Parathyroid adenoma (tissue), 2 donors: ENCODE measurements around the gene SLN.

Experiments used
- H2AFZ ChIP-seq: fragments of 300-600 bp; sonication (generic); one replicate; pipeline ENCODE4 v1.7.0; 2017; ENCODE audit warnings: antibody characterized with exemption, mild to moderate bottlenecking
- H3K27ac ChIP-seq: fragments of 300-600 bp; sonication (generic); one replicate; pipeline ENCODE4 v1.7.0; 2017
- H3K27me3 ChIP-seq: fragments of 300-600 bp; sonication (generic); one replicate; pipeline ENCODE4 v1.7.0; 2017; ENCODE audit warnings: low read length; ENCODE audit not compliant: control insufficient read depth, insufficient read depth
- H3K36me3 ChIP-seq: fragments of 300-600 bp; sonication (generic); one replicate; pipeline ENCODE4 v1.7.0; 2017; ENCODE audit warnings: low read length; ENCODE audit not compliant: control insufficient read depth, insufficient read depth
- H3K4me1 ChIP-seq: fragments of 300-600 bp; sonication (generic); one replicate; pipeline ENCODE4 v1.7.0; 2017; ENCODE audit warnings: control low read depth
- H3K4me2 ChIP-seq: fragments of 300-600 bp; sonication (generic); one replicate; pipeline ENCODE4 v1.7.0; 2017; ENCODE audit warnings: low read length
- H3K4me3 ChIP-seq: fragments of 300-600 bp; sonication (generic); one replicate; pipeline ENCODE4 v1.7.0; 2017; ENCODE audit warnings: low read depth, low read length
- H3K79me2 ChIP-seq: fragments of 300-600 bp; sonication (generic); one replicate; pipeline ENCODE4 v1.7.0; 2017; ENCODE audit warnings: control low read depth
- H3K9ac ChIP-seq: fragments of 300-600 bp; sonication (generic); one replicate; pipeline ENCODE4 v1.7.0; 2017; ENCODE audit warnings: mild to moderate bottlenecking
- H3K9me3 ChIP-seq: fragments of 300-600 bp; sonication (generic); one replicate; pipeline ENCODE4 v1.7.0; 2017; ENCODE audit warnings: low read length; ENCODE audit not compliant: control insufficient read depth
- TF ChIP-seq, protein P1 (sequence below): fragments of 300-600 bp; sonication (generic); IDR thresholded peaks from one replicate; pipeline ENCODE4 v1.7.0; 2017; ENCODE audit warnings: antibody characterized with exemption, mild to moderate bottlenecking
- donor health status: primary hyperparathyroidism.

The SLN gene

GRCh38 chr11:107713009-107713408, 1.2 kb upstream of the SLN start:
- H3K9ac ChIP-seq, result no peak overlapping the region
- H3K9me3 ChIP-seq, result no peaks in the 10 kb centered on the region
- no peaks in the 10 kb centered on the region for H3K79me2 ChIP-seq
- H3K27ac ChIP-seq, result no peak overlapping the region
- TF ChIP-seq, protein P1, sequence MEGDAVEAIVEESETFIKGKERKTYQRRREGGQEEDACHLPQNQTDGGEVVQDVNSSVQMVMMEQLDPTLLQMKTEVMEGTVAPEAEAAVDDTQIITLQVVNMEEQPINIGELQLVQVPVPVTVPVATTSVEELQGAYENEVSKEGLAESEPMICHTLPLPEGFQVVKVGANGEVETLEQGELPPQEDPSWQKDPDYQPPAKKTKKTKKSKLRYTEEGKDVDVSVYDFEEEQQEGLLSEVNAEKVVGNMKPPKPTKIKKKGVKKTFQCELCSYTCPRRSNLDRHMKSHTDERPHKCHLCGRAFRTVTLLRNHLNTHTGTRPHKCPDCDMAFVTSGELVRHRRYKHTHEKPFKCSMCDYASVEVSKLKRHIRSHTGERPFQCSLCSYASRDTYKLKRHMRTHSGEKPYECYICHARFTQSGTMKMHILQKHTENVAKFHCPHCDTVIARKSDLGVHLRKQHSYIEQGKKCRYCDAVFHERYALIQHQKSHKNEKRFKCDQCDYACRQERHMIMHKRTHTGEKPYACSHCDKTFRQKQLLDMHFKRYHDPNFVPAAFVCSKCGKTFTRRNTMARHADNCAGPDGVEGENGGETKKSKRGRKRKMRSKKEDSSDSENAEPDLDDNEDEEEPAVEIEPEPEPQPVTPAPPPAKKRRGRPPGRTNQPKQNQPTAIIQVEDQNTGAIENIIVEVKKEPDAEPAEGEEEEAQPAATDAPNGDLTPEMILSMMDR, result no peak
- H3K4me3 ChIP-seq, result no peak overlapping the region
- no peak overlapping the region for H2AFZ ChIP-seq
- H3K4me1 ChIP-seq, result no peaks in the 10 kb centered on the region
- H3K36me3 ChIP-seq, result no peaks in the 10 kb centered on the region
- H3K4me2 ChIP-seq, result no peak overlapping the region
- no peaks in the 10 kb centered on the region for H3K27me3 ChIP-seq

DNA sequence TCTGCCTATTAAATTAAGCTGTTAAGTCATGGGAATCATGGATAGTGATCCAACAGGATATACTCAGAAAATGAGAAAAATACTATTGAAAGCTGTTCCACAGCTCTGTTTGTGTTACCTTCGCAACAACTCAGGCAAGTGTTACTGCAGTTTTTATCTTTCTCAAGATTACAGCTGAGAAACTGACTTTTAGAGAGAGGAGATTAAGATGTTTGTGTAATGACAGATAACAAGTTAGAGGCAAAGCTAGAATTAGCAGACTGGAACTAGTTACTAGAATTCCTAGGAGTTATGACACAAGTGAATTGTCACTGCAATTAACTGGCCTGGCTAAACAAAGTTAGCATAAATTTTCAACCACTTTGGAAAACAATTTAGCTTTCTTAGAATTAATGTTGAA, 1.6 kb downstream of the SLN start:
- TF ChIP-seq, protein P1, result no peak
- no peaks in the 10 kb centered on the region for H3K27me3 ChIP-seq
- H3K4me2 ChIP-seq, result no peak overlapping the region
- no peaks in the 10 kb centered on the region for H3K9me3 ChIP-seq
- H3K4me1 ChIP-seq, result no peaks in the 10 kb centered on the region
- no peaks in the 10 kb centered on the region for H3K79me2 ChIP-seq
- H3K4me3 ChIP-seq, result no peak overlapping the region
- H3K36me3 ChIP-seq, result no peaks in the 10 kb centered on the region
- H3K9ac ChIP-seq, result no peak overlapping the region
- no peak overlapping the region for H2AFZ ChIP-seq
- no peak overlapping the region for H3K27ac ChIP-seq

DNA sequence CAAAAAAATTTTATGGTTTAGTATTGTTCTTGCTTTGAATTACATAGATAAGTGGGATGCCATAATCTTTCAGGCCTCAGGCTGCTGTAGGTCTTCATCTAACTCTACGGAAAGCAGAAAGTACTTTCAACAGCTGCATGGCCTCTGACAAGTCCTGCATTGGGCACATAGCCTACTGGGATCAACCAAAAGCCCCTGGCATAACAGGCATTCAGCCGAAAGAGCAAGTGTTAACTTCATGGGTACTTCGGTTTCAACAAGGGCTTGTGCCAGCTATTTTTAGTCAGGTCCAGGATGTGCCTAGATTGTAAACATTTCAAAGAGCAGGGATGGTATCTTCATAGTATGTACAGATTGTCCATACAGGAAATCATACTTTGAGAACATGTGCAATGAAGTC, 3.1 kb downstream of the SLN start:
- H3K9ac ChIP-seq, result no peak overlapping the region
- no peaks in the 10 kb centered on the region for H3K36me3 ChIP-seq
- H2AFZ ChIP-seq, result no peak overlapping the region
- no peaks in the 10 kb centered on the region for H3K9me3 ChIP-seq
- H3K27ac ChIP-seq, result no peak overlapping the region
- H3K4me3 ChIP-seq, result no peak overlapping the region
- H3K4me2 ChIP-seq, result no peak overlapping the region
- no peaks in the 10 kb centered on the region for H3K27me3 ChIP-seq
- TF ChIP-seq, protein P1, result no peak
- H3K79me2 ChIP-seq, result no peaks in the 10 kb centered on the region
- H3K4me1 ChIP-seq, result no peaks in the 10 kb centered on the region

DNA sequence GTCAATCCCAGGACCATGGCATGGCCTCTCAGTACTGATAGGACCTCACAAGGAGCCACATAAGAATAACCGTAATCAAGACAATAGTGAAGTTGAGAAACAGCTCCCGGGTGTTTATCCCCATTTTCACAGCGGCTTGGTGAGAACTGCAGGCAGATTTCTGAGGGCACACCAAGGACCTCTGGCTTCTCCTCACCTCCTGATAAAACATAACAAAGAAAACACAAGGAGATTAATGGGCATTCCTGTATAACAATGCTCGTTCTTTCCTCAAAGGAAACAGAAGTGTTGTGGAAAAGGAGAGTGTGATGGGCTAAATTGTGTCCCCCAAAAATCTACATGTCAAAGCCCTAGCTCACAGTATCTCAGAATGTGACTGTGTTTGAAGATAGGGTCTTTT, 4.0 kb downstream of the SLN start:
- Histone ChIP-seq H3K79me2 (no peaks in the 10 kb centered on the region), H3K27me3 (no peaks in the 10 kb centered on the region), H3K9me3 (no peaks in the 10 kb centered on the region), H3K4me1 (no peaks in the 10 kb centered on the region), H3K36me3 (no peaks in the 10 kb centered on the region), H3K4me2 (no peak overlapping the region), H2AFZ (no peak overlapping the region), H3K4me3 (no peak overlapping the region), H3K9ac (no peak overlapping the region), H3K27ac (no peak overlapping the region)
- TF ChIP-seq, protein P1, result no peak

- H3K4me2 ChIP-seq, result no peak overlapping the region
- H2AFZ ChIP-seq, result no peak overlapping the region
- no peak overlapping the region for H3K27ac ChIP-seq
- H3K9me3 ChIP-seq, result no peaks in the 10 kb centered on the region
- H3K9ac ChIP-seq, result no peak overlapping the region
- H3K36me3 ChIP-seq, result no peaks in the 10 kb centered on the region
- H3K79me2 ChIP-seq, result no peaks in the 10 kb centered on the region
- TF ChIP-seq, protein P1, result no peak
- H3K4me3 ChIP-seq, result no peak overlapping the region
- H3K27me3 ChIP-seq, result no peaks in the 10 kb centered on the region
- H3K4me1 ChIP-seq, result no peaks in the 10 kb centered on the region
Observed at GRCh38 chr11:107707215-107707671, 4.6 kb downstream of the SLN start.
